Measurements from ENCODE around the gene SAPCD2.

- TF ChIP-seq CTCF (conservative IDR thresholded peaks at IDR 0.05) (no peak), ZFX (IDR thresholded peaks at IDR 0.05) (no peak)
These were observed 4.1 kb downstream of the SAPCD2 start for GRCh38 chr9:137066096-137066861.
